Peyer's patch (tissue), 4 donors: Measurements from ENCODE around the gene PRXL2B.

ENCODE experiments used
- CTCF ChIP-seq, 6 experiments: fragments of 450-650 bp in 4 of 6; fragments of 200-600 bp in 2 of 6; sonication (generic) in 1 of 6; IDR thresholded peaks; one replicate each; pipeline ENCODE4 v1.5.1; 2017 to 2019; ENCODE audit warnings: antibody characterized with exemption in 6 of 6, mild to moderate bottlenecking in 3 of 6, moderate library complexity in 1 of 6
- POLR2A ChIP-seq, 2 donors: fragments of 450-650 bp; IDR thresholded peaks; one replicate each; pipeline ENCODE4 v1.5.1; 2017; ENCODE audit warnings: antibody characterized with exemption in 2 of 2, mild to moderate bottlenecking in 2 of 2, moderate library complexity in 2 of 2

DNA sequence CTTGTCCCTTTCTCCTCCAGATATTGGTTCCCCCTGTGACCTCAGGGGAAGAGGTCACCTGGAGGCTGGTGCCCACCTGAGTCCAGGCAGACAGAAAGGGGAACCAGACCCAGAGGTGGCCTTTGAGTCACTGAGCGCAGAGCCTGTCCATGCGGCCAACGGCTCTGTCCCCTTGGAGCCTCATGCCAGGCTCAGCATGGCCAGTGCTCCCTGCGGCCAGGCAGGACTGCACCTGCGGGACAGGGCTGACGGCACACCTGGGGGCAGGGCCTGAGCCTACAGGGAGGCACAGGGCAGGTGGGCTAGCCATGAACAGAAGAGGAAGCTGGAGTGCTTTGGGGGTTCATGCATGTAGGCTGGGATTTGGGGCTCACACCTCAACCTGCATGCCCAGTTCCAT, 27.7 kb upstream of the PRXL2B start:
- no peak for TF ChIP-seq CTCF (IDR thresholded peaks at IDR 0.05)
- no peak for TF ChIP-seq POLR2A (IDR thresholded peaks at IDR 0.05)
